Body of pancreas (tissue), 4 donors: Measurements from ENCODE around the gene BLTP2. TPM values are rescaled to one million over a fixed set of nuclear protein-coding genes. Genes with fewer than 3 reads are reported as not detected.

Experiments
- ATAC-seq: fragments of 150-250 bp; one replicate; pipeline ENCODE4 v1.9.1; 2016
- DNase-seq, 4 donors: peaks; one replicate each; pipeline ENCODE4 v3.0.0-alpha.2; 2019
- H3K27ac ChIP-seq, 4 donors: fragments of 200-600 bp; sonication (generic); 1 replicate in 3 of 4; 2 replicates in 1 of 4; pipeline versions ENCODE4 v1.5.1 to v1.6.1; 2016 to 2019; ENCODE audit warnings: mild to moderate bottlenecking in 1 of 4, mixed read lengths in 1 of 4, moderate library complexity in 1 of 4
- H3K27me3 ChIP-seq, 2 donors: fragments of 200-600 bp; sonication (generic); one replicate each; pipeline ENCODE4 v1.6.0; 2016; ENCODE audit warnings: mild to moderate bottlenecking in 1 of 2
- H3K36me3 ChIP-seq, 2 donors: fragments of 200-600 bp; sonication (generic); replicated peaks in 1 of 2; 2 replicates each; pipeline ENCODE4 v1.5.1; 2016; ENCODE audit warnings: low read depth in 2 of 2; ENCODE audit not compliant: insufficient read depth in 1 of 2
- H3K4me1 ChIP-seq: fragments of 200-600 bp; sonication (generic); one replicate; pipeline ENCODE4 v1.6.0; 2016
- H3K4me3 ChIP-seq, 2 donors: fragments of 200-600 bp; sonication (generic); 1 replicate in 1 of 2; 2 replicates in 1 of 2; pipeline ENCODE4 v1.5.1; 2016 to 2019
- H3K9me3 ChIP-seq, 3 donors: fragments of 200-600 bp; sonication (generic); 1 replicate in 2 of 3; 2 replicates in 1 of 3; pipeline ENCODE4 v1.5.1; 2016
- CTCF ChIP-seq, 7 experiments: fragments of 450-650 bp in 4 of 7; fragments of 200-600 bp in 3 of 7; sonication (generic) in 3 of 7; IDR thresholded peaks; one replicate each; pipeline ENCODE4 v1.5.1; 2016 to 2019; ENCODE audit warnings: antibody characterized with exemption in 7 of 7
- POLR2A ChIP-seq, 3 donors: fragments of 450-650 bp; IDR thresholded peaks; one replicate each; pipeline ENCODE4 v1.6.1; 2016; ENCODE audit warnings: antibody characterized with exemption in 3 of 3, mild to moderate bottlenecking in 2 of 3
- WGBS, 2 donors: methylation state at CpG; one replicate each; pipeline ENCODE4 v1.1.5; 2017; 5-methylcytosine and 5-hydroxymethylcytosine counted together
- intact Hi-C: fragments of 100-400 bp; cut with DNase I; formaldehyde crosslinking; loops from one replicate; pipeline ENCODE4 v1.15.1; 2023
- total RNA-seq, 2 donors: library from RNA; depleted of rRNA; stranded (reverse); fragments of >200 nt; gene quantifications; one replicate each; pipeline ENCODE4 v1.1.0, GENCODE V29; 2016

The BLTP2 gene
- total RNA-seq, 2 donors from 2014 or later = 70.8 to 87.3 TPM

- no peaks in the 10 kb centered on the region for H3K9me3 ChIP-seq
- DNase-seq (no peak), ATAC-seq (no peak)
- peaks cover 42 to 82% of the 10 kb centered on the region in 2 donors for H3K36me3 ChIP-seq
- intact Hi-C loops = no loop called here
- H3K4me3 ChIP-seq = no peak overlapping the region
- no peaks in the 10 kb centered on the region for H3K4me1 ChIP-seq
- WGBS, 2 donors = 81 to 86% methylated on average over 4 of the region's 4 CpGs
- no peaks in the 10 kb centered on the region for H3K27me3 ChIP-seq
- TF ChIP-seq CTCF (IDR thresholded peaks at IDR 0.05) (no peak), POLR2A (IDR thresholded peaks at IDR 0.05) (no peak)
- no peak overlapping the region for H3K27ac ChIP-seq
These were observed 41.3 kb upstream of the BLTP2 start for GRCh38 chr17:28686296-28686695.

- no peak overlapping the region for H3K4me3 ChIP-seq
- no peaks in the 10 kb centered on the region for H3K9me3 ChIP-seq
- intact Hi-C loops = no loop called here
- DNase-seq (no peak), ATAC-seq (no peak)
- H3K27ac ChIP-seq = no peak overlapping the region
- 88 to 89% methylated on average over 5 of the region's 5 CpGs for WGBS, 2 donors
- H3K4me1 ChIP-seq = no peaks in the 10 kb centered on the region
- TF ChIP-seq CTCF (IDR thresholded peaks at IDR 0.05) = no peak
- no peak for TF ChIP-seq POLR2A (IDR thresholded peaks at IDR 0.05)
- H3K36me3 ChIP-seq = peaks cover 36 to 80% of the 10 kb centered on the region in 2 donors
- H3K27me3 ChIP-seq = no peaks in the 10 kb centered on the region
These were observed 40.4 kb upstream of the BLTP2 start for GRCh38 chr17:28685366-28685765.

- Histone ChIP-seq H3K9me3 (no peaks in the 10 kb centered on the region), H3K36me3 (peaks cover 32 to 76% of the 10 kb centered on the region in 2 donors), H3K27ac (no peak overlapping the region), H3K4me3 (no peak overlapping the region), H3K27me3 (no peaks in the 10 kb centered on the region), H3K4me1 (no peaks in the 10 kb centered on the region)
- 51 to 58% methylated on average over 3 of the region's 3 CpGs for WGBS, 2 donors
- intact Hi-C loops = no loop called here
- no peak for TF ChIP-seq POLR2A (IDR thresholded peaks at IDR 0.05)
- TF ChIP-seq CTCF (IDR thresholded peaks at IDR 0.05) = peak in 1 of 7 experiments; percentile 5
- peak; percentile 59 for ATAC-seq
- peak; percentile 26 to 70 (median 52) for DNase-seq
These were observed 40.0 kb upstream of the BLTP2 start for GRCh38 chr17:28684963-28685362.

- Histone ChIP-seq H3K27ac (no peak overlapping the region), H3K4me3 (no peak overlapping the region), H3K9me3 (no peaks in the 10 kb centered on the region), H3K4me1 (no peaks in the 10 kb centered on the region), H3K36me3 (peaks cover 38 to 68% of the 10 kb centered on the region in 2 donors), H3K27me3 (no peaks in the 10 kb centered on the region)
- 71 to 89% methylated on average over 10 of the region's 11 CpGs for WGBS, 2 donors
- ATAC-seq (no peak), DNase-seq (no peak)
- no peak for TF ChIP-seq POLR2A (IDR thresholded peaks at IDR 0.05)
- TF ChIP-seq CTCF (IDR thresholded peaks at IDR 0.05) = no peak
- intact Hi-C loops = no loop called here
These were observed 37.7 kb upstream of the BLTP2 start for GRCh38 chr17:28682655-28683054.

GRCh38 chr17:28675980-28676379 lies 31.0 kb upstream of the BLTP2 start:
- H3K27ac ChIP-seq = no peak overlapping the region
- no peak overlapping the region for H3K4me3 ChIP-seq
- H3K9me3 ChIP-seq = no peaks in the 10 kb centered on the region
- H3K27me3 ChIP-seq = no peaks in the 10 kb centered on the region
- H3K36me3 ChIP-seq = peaks cover 47 to 61% of the 10 kb centered on the region in 2 donors
- no peak for ATAC-seq
- peak in 1 of 4 donors; percentile 17 for DNase-seq
- WGBS, 2 donors = 82% methylated on average over 7 of the region's 7 CpGs
- intact Hi-C loops = no loop called here
- TF ChIP-seq CTCF (IDR thresholded peaks at IDR 0.05) = peak in 3 of 7 experiments; percentile 26 to 41 (median 30)
- TF ChIP-seq POLR2A (IDR thresholded peaks at IDR 0.05) = no peak
- H3K4me1 ChIP-seq = no peaks in the 10 kb centered on the region
